ENCODE results near the gene GABRD.

GABRD gene

GRCh38 chr1:2076826-2077225 is 57.7 kb downstream of the GABRD start:
- FAIRE-seq (no peak), DNase-seq (ENCODE audit: insufficient read length, low spot score) (no peak)
- TF ChIP-seq TAF1 (IDR thresholded peaks at IDR 0.05; ENCODE audit: low read depth, low read length) = no peak

GRCh38 chr1:2078170-2078569 is 59.0 kb downstream of the GABRD start:
- DNase-seq (ENCODE audit: insufficient read length, low spot score) (no peak), FAIRE-seq (no peak)
- TF ChIP-seq POLR2AphosphoS5 (IDR thresholded peaks at IDR 0.05; ENCODE audit: low read depth, low read length) (no peak), POLR2A (IDR thresholded peaks at IDR 0.05; ENCODE audit: low read depth, low read length) (no peak), POU2F2 (IDR thresholded peaks at IDR 0.05; ENCODE audit: low read depth, low read length) (no peak), PAX5 (IDR thresholded peaks at IDR 0.05; ENCODE audit: insufficient read depth, low read length, severe bottlenecking) (no peak), TAF1 (IDR thresholded peaks at IDR 0.05; ENCODE audit: low read depth, low read length) (no peak), SPI1 (IDR thresholded peaks at IDR 0.05; ENCODE audit: low read depth, low read length) (no peak)

GRCh38 chr1:2079396-2080085 is 60.4 kb downstream of the GABRD start:
- no peak for TF ChIP-seq POU2F2 (IDR thresholded peaks at IDR 0.05; ENCODE audit: low read depth, low read length)
- TF ChIP-seq TAF1 (IDR thresholded peaks at IDR 0.05; ENCODE audit: low read depth, low read length) = no peak
- TF ChIP-seq PAX5 (IDR thresholded peaks at IDR 0.05; ENCODE audit: insufficient read depth, low read length, severe bottlenecking) = no peak
- no peak for TF ChIP-seq POLR2A (IDR thresholded peaks at IDR 0.05; ENCODE audit: low read depth, low read length)
- TF ChIP-seq SPI1 (IDR thresholded peaks at IDR 0.05; ENCODE audit: low read depth, low read length) = no peak
- TF ChIP-seq POLR2AphosphoS5 (IDR thresholded peaks at IDR 0.05; ENCODE audit: low read depth, low read length) = no peak
- DNase-seq (ENCODE audit: insufficient read length, low spot score) (no peak), FAIRE-seq (no peak)

GRCh38 chr1:2080140-2080539 is 61.0 kb downstream of the GABRD start:
- no peak for FAIRE-seq

More at GRCh38 chr1:2080140-2080539, 61.0 kb downstream of the GABRD start:
- no peak for TF ChIP-seq POU2F2 (IDR thresholded peaks at IDR 0.05; ENCODE audit: low read depth, low read length)
- no peak for TF ChIP-seq POLR2A (IDR thresholded peaks at IDR 0.05; ENCODE audit: low read depth, low read length)
- no peak for DNase-seq (ENCODE audit: insufficient read length, low spot score)

Measured in GM12891 (cell line).